ENCODE results near the gene MYLK2.
"Not testable (repeated sequence)": the region's sequence is repeated elsewhere in the genome, so short reads cannot be mapped to it uniquely, and the experiment has no call there.

The MYLK2 gene

DNA sequence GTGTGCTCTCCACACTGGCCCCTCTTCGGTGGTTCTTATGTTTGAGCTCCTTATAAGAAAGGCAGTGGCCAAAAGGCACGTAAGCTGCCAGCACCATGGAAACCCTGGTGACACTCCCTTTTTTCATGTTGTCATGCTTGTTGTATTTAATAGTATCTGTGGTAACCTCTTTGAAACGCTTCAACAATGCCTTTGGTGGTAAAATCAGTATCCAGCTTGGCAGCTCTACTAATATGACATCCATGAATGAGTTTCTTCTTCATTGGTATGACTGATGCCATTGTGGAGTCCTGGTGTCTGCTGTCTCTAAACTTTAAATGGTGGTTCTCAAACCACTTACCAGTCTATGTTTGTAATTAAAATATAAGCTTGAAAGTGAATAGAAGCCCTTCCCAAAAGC, 10.7 kb upstream of the MYLK2 start:
- FAIRE-seq, result no peak
- no peak for DNase-seq (ENCODE audit: insufficient read length, low spot score)
- TF ChIP-seq POLR2A (IDR thresholded peaks at IDR 0.05; ENCODE audit: low read depth, low read length), result no peak

DNA sequence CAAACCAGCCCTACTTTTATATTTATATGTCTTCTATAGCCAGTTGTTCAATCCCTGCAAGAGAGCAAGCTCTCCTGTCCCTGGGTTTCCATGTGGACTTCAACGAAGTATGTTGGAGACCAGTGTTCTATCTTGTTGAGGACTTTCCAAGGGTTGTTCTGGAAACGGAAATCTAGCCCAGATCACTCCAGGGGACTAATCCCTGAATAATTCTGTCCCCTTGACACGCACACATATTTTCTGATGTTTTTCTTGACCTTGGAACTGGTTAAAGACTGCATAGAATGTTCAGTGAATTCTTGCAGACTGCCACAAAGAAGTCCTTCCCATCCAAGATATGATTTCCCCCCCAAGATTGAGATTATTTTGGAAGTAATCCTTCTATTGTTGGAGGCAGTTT, 9.5 kb upstream of the MYLK2 start:
- FAIRE-seq (no peak), DNase-seq (ENCODE audit: insufficient read length, low spot score) (no peak)
- no peak for TF ChIP-seq POLR2A (IDR thresholded peaks at IDR 0.05; ENCODE audit: low read depth, low read length)

DNA sequence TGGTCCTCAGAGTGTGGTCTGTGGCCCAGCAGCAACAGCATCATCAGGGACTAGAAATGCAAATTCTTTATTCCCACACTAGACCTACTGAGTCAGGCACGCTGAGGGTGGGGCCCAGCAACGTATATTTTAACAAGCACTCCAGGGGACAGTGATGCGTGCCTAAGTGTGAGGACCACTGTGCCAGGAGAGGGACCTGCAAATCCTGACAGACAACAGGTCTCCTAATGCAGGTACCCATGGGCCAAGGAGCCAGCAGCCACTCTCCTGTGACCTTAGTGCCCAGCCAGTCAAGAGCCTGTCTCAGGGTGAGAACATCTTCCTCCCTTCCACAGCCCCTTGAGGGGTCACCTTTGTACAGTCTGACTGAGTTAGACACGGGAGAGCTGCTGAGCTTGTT, 8.0 kb upstream of the MYLK2 start:
- no peak for FAIRE-seq
- DNase-seq (ENCODE audit: insufficient read length, low spot score), result no peak

DNA sequence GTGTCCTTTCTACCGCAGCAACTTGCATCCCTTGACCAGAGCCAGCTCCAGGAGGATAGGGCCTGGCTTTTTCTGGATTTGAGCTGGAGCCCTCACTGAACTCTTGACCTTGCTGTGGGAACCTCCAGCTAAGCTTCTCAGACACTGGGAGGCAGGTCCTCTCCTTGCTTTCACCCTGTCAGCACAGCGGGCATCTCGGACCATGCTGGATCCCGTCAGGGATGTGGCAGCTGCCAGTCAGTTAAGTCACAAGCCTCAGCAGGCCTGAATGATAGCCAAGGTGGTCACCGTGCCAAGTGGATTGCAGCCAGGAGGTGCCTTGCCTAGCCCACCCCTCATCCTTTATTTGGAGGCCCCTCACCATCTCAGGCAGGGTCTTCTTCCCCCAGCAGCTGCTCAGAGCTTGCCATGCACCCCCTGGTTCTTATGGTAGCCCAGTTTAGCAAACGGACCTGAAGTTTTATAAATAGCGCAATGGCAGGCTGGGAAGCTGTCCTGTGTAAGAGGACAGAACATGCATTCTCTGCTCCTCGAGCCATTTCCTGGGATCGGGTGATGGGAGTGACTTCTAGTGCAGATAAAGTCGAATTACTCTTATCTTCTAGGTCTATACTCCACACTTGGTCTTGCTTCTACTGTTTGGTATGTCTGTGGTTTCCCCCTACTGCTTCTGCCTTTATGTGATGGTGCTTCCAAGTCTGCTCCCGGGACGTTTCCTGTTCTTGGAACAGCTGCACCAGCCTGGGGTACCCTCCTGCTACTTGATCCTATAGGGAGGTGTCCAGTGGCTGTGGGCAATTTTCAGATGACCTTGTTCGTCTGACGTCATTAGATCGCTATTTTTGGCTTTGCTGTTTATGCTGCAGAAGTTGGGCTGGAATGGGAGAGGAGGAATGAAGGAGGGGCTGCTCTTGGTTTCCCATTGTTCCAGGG, 7.1 kb upstream of the MYLK2 start:
- DNase-seq (ENCODE audit: insufficient read length, low spot score), result peak; percentile 62
- peak; percentile 15 for FAIRE-seq
- no peak for TF ChIP-seq POLR2A (IDR thresholded peaks at IDR 0.05; ENCODE audit: low read depth, low read length)

More for the DNA sequence above, 8.0 kb upstream of the MYLK2 start:
- TF ChIP-seq POLR2A (IDR thresholded peaks at IDR 0.05; ENCODE audit: low read depth, low read length), result no peak

DNA sequence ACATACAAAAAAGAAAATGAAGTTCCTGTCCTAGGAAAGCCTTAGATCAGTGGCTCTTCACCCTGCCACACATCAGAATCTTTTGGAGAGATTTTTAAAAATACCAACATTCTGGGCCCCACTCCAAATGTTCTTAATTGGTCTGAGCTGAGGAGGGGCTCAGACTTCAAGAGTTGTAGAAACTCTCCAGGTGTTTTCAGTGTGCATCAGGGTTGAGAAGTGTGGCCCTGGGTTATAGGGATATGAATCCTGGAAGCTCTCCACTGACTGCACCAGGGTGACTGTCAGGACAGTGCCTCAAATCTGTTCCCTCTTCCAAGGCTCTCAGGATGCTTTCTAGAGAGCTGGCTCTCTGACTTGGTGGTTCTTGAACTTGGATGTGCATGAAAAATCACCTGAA, 5.5 kb upstream of the MYLK2 start:
- no peak for FAIRE-seq
- TF ChIP-seq POLR2A (IDR thresholded peaks at IDR 0.05; ENCODE audit: low read depth, low read length), result no peak
- no peak for DNase-seq (ENCODE audit: insufficient read length, low spot score)

DNA sequence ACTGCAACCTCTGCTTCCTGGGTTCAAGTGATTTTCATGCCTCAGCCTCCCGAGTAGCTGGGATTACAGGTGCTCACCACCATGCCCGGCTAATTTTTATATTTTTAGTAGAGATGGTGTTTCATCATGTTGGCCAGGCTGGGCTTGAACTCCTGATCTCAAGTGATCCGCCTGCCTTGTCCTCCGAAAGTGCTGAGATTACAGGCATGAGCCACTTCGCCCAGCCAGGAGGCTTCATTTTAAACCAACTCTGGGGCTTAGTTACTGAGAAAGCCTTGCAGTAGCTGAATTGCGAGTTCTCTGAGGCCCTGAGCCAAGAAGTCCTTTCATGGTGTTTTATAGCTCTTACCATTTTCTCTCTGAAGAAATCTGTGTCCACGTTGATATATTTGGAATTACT, 5.0 kb upstream of the MYLK2 start:
- FAIRE-seq; DNase-seq (ENCODE audit: insufficient read length, low spot score): not testable (repeated sequence)

DNA sequence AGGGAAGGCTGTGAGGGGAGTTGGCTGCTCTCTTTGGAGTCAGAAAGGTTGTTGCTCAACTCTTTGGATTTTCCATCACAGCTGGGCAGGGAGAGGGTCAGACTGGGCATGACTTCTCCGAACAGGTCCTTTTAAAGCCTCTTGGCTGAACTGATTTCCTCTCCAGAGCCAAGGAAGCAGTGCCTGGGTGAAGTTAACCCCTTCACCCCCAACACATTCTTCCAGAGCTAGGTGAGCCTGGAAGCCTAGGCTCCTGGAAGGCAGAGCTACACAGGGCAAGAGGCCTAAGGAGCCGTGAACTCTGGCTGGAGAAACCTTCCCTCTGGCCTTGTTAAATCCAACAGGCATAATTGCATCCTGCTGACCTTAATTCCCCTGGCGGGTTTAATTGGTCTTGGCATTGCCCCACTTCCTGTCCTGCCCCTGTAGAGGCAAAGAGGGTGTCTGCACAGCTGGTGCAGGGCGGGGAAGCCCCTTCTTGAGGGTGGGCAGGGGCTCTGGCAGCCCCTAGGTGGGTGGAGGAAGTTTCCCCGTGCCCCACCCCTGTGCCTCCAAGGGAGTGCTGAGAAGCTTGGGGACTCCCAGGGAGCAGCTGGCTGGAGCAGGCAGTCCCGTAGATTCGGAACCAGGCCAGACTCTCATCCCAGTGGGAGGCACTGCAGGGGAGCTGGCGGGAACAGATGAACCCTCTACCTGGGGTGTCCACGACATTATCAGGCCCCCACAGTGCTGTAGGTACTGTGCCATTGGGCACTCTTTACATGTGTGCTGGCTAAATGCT, 3.6 kb upstream of the MYLK2 start:
- TF ChIP-seq POLR2A (IDR thresholded peaks at IDR 0.05; ENCODE audit: low read depth, low read length), result no peak
- FAIRE-seq (no peak), DNase-seq (ENCODE audit: insufficient read length, low spot score) (peak; percentile 45)

DNA sequence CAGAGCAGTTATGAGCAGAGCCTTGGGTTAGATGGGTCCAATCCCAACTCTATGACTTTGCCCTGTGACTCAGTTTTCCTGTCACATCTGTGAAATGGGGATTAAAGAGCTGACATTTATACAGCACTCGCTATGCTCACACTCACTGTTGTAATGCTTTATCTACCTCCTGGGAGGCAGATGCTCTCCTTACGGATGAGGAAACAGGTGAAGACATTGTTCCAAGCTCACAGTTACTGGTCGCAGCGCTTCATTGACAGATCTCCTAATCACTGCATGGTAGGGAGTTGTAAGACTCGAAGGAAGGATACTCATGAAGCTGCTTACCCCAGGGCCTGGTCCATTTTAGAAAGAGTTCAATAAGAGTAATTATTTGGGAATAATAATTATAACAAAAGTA, 2.9 kb upstream of the MYLK2 start:
- TF ChIP-seq POLR2A (IDR thresholded peaks at IDR 0.05; ENCODE audit: low read depth, low read length), result no peak
- FAIRE-seq (no peak), DNase-seq (ENCODE audit: insufficient read length, low spot score) (no peak)

DNA sequence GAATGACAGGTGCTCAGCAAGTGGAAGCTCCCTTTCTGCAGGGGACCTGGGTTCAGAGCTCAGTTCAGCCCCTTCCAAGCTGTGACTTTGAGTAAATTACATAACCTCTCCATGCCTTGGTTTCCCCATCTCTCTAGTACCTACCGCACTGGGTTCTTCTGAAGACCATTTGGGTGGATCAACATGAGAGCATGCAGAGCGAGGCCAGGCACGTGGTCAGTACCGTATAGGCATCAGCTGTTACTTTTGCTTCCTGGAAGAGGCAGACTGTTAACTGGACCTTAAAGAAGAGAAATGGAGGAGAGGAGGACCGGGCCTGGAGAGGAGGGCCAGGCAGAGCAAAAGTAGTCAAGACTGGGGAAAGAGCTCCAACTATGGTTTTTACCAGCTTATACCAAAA, 1.7 kb upstream of the MYLK2 start:
- TF ChIP-seq POLR2A (IDR thresholded peaks at IDR 0.05; ENCODE audit: low read depth, low read length), result no peak

DNA sequence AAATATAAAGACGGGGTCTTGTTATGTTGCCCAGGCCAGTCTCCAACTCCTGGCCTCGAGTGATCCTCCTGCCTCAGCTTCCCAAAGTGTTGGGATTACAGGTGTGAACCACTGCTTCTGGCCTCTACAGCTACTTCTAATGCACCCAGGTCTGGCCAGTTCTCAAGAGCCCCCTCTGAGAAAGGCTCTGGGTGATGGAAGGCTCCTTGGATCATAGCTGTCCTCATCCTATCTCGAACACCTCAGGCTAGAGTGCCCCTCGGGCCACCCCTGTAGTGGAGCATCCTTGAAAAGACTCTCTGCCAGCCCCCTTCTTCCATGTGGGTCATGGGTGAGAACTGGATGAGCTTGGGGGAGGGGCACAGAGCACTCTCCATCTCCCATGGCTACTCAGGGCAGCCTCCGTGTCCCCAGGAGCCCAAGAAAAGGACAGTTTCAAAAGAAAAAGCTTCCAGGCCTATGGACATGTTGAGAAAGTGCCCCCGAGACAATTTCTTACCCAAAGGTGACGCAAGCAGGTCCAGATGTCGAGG, 714 bp upstream of the MYLK2 start:
- DNase-seq (ENCODE audit: insufficient read length, low spot score), result no peak
- TF ChIP-seq POLR2A (IDR thresholded peaks at IDR 0.05; ENCODE audit: low read depth, low read length), result no peak
- no peak for FAIRE-seq

More for the DNA sequence above, 1.7 kb upstream of the MYLK2 start:
- FAIRE-seq, result no peak
- no peak for DNase-seq (ENCODE audit: insufficient read length, low spot score)

DNA sequence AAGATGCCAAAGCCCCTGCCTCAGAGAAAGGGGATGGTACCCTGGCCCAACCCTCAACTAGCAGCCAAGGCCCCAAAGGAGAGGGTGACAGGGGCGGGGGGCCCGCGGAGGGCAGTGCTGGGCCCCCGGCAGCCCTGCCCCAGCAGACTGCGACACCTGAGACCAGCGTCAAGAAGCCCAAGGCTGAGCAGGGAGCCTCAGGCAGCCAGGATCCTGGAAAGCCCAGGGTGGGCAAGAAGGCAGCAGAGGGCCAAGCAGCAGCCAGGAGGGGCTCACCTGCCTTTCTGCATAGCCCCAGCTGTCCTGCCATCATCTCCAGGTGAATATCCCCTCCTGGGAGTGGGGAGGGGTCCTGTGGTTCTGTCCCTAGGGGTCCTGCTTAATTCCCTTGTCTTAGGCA, 1.1 kb downstream of the MYLK2 start:
- TF ChIP-seq POLR2A (IDR thresholded peaks at IDR 0.05; ENCODE audit: low read depth, low read length), result no peak
- DNase-seq (ENCODE audit: insufficient read length, low spot score) (no peak), FAIRE-seq (no peak)

DNA sequence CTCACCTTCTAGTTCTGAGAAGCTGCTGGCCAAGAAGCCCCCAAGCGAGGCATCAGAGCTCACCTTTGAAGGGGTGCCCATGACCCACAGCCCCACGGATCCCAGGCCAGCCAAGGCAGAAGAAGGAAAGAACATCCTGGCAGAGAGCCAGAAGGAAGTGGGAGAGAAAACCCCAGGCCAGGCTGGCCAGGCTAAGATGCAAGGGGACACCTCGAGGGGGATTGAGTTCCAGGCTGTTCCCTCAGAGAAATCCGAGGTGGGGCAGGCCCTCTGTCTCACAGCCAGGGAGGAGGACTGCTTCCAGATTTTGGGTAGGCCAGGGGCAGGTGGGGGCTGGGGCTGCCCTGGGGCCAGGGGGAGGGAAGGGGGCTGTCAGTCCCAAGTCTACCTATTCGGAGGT, 2.3 kb downstream of the MYLK2 start:
- no peak for FAIRE-seq
- DNase-seq (ENCODE audit: insufficient read length, low spot score), result no peak
- TF ChIP-seq POLR2A (IDR thresholded peaks at IDR 0.05; ENCODE audit: low read depth, low read length), result no peak

DNA sequence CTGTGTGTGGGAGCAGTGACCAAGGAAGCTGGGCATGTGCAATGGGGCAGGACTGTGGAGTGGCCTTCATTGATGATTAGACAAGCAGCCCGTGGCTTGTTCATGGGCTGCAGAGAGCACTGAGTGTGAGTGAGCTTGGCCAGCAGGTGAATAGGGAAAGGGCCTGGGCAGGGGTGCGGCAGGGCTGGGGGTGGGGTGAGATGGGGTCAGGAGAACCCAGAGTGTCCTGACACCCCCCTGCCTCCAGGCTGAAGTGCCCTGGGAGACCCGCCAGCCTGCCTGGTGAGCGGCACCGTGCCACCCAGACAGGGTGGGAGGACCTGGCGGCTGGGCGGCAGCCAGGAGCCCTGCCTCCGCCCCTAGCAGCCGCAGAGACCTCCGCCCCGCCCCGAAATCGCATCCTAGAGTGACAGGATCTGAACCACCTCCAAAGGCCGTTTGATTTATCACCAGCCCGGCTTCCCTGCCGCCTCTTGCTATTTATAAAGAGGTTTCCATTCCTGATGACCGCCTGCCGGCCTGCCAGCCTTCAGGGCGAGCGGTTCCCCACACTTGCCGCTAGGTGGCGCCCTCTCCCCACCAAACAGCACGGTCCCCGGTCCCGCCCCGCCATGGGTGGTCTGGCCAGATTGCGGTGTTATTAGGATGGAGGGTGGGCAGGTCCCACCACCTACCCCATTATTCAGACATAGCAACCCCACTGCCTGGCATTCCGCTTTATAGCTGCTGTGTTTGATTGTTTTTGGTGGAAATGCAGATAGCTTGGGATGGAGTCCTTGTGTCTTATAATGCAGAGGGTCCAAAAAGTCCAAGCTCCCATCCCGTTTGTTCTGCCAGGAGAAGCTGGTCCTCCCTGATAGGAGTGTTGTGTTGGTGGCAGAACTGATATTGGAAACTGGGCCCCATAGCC, 3.5 kb downstream of the MYLK2 start:
- no peak for FAIRE-seq
- DNase-seq (ENCODE audit: insufficient read length, low spot score), result peak; percentile 73
- no peak for TF ChIP-seq POLR2A (IDR thresholded peaks at IDR 0.05; ENCODE audit: low read depth, low read length)

All from H54 (cell line).